ENCODE results near the gene MYO18B. TPM values are rescaled to one million over a fixed set of nuclear protein-coding genes. Genes with fewer than 3 reads are reported as not detected.

The MYO18B gene
- total and polyA plus RNA-seq, 2 of the 8 experiments (the other 6 are each of a cell fraction or from before 2014, with no cell fraction given): 0.62 to 0.78 TPM

DNA sequence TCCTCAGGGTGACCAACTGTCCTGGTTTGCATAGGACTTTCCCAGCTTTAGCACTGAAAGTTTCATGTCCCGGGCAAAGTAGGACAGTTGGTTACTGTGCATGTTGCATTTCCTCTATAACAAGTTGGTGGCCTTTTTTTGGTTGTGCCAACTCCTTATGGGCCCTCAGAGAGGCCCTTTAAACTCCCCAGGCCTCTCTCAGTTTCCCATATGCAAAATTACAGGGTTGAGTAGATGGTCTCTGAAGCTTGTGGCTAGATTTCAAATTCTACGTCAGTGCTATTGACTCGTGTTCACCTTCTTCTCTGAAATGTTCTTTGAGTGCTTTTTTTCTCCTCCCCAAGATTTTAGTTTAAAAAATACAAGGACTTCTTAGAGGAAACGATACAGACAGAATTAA lies 92.5 kb downstream of the MYO18B start:
- H4K8ac ChIP-seq (ENCODE audit: extremely low read depth, insufficient read depth, low read length): no peak overlapping the region
- ChIA-PET CTCF (ENCODE audit: partially characterized antibody) (interaction anchor here (0.5 kb wide), 1 partner anchor 245 kb away, joined by 4 read pairs; no protein-coding TSS in a partner anchor), POLR2A (ENCODE audit: partially characterized antibody) (no interaction called here)
- H2BK20ac ChIP-seq (ENCODE audit: low read length): no peak overlapping the region
- H3K4me2 ChIP-seq (ENCODE audit: insufficient read depth in 1 of 2, low read depth in 2 of 2, low read length in 2 of 2): no peak overlapping the region
- H2BK12ac ChIP-seq (ENCODE audit: low read depth, low read length): no peak overlapping the region
- no peak overlapping the region for H3K27ac ChIP-seq (ENCODE audit: low read depth, low read length)
- no peak overlapping the region for H3K4ac ChIP-seq (replicated peaks; ENCODE audit: insufficient read length, low read depth, low read length)
- 87% methylated on average over 4 of the region's 4 CpGs; no CpG with 5 or more reads in 1 of the 2 experiments for WGBS, 2 experiments (ENCODE audit: extremely low coverage in 1 of 2, insufficient coverage in 1 of 2, insufficient read length in 1 of 2, insufficient replicate concordance in 2 of 2, low coverage in 1 of 2, low lambda C conversion rate in 2 of 2, missing lambda C conversion rate in 1 of 2)
- no peaks in the 10 kb centered on the region for H3K4me1 ChIP-seq (replicated peaks in 1 of 4; ENCODE audit: control insufficient read depth in 3 of 4, insufficient read depth in 4 of 4, low read length in 3 of 4)
- H3K9me3 ChIP-seq (ENCODE audit: insufficient read depth in 2 of 2, low read depth in 1 of 2, low read length in 1 of 2): peaks cover 3 to 5% of the 10 kb centered on the region in 2 experiments; a peak in 1 of 4 replicates
- H3K79me2 ChIP-seq (ENCODE audit: control insufficient read depth in 1 of 2, insufficient read depth in 2 of 2, low read length in 2 of 2): no peaks in the 10 kb centered on the region
- no peak overlapping the region for H2BK120ac ChIP-seq (replicated peaks; ENCODE audit: low read depth, low read length)
- no peak for DNase-seq (ENCODE audit: low read depth in 1 of 2, low spot score in 2 of 2)
- H4K91ac ChIP-seq (replicated peaks; ENCODE audit: insufficient read length, low read length): no peak overlapping the region
- no peak overlapping the region for H3K56ac ChIP-seq (replicated peaks; ENCODE audit: insufficient read length, low read depth, low read length)
- no peaks in the 10 kb centered on the region for H3K36me3 ChIP-seq (ENCODE audit: control insufficient read depth in 2 of 4, insufficient read depth in 4 of 4, low read length in 3 of 4)
- H3K79me1 ChIP-seq (ENCODE audit: low read depth, low read length): no peaks in the 10 kb centered on the region
- H3K4me3 ChIP-seq (ENCODE audit: extremely low read depth in 1 of 4, insufficient read depth in 2 of 4, low read depth in 3 of 4, low read length in 4 of 4): no peak overlapping the region
- H4K20me1 ChIP-seq (replicated peaks in 1 of 2; ENCODE audit: control insufficient read depth in 1 of 2, insufficient read depth in 2 of 2, low read length in 2 of 2): no peaks in the 10 kb centered on the region
- H2AK5ac ChIP-seq (ENCODE audit: low read depth, low read length): no peak overlapping the region
- H2BK15ac ChIP-seq (ENCODE audit: low read length): no peak overlapping the region
- no peak overlapping the region for H3K18ac ChIP-seq (ENCODE audit: extremely low read depth, low read length)
- H3K23ac ChIP-seq (ENCODE audit: insufficient read length): no peak overlapping the region
- H3K23me2 ChIP-seq (ENCODE audit: low read depth, low read length): no peaks in the 10 kb centered on the region
- H2BK5ac ChIP-seq (ENCODE audit: low read depth, low read length): no peak overlapping the region
- H3K14ac ChIP-seq (ENCODE audit: insufficient read length): no peak overlapping the region
- 0 out of 7 replicates have a peak, but pooled peaks cover 0 to 2% (median 0%) of the 10 kb centered on the region in 4 experiments for H3K27me3 ChIP-seq (replicated peaks in 1 of 4; ENCODE audit: control insufficient read depth in 3 of 4, extremely low read depth in 1 of 4, insufficient read depth in 3 of 4, low read length in 3 of 4)
- H3K9ac ChIP-seq (replicated peaks in 1 of 4; ENCODE audit: extremely low read depth in 1 of 4, low read depth in 3 of 4, low read length in 3 of 4): no peak overlapping the region
- H4K5ac ChIP-seq (ENCODE audit: insufficient read length, low read depth, low read length): no peak overlapping the region
- no peak for FAIRE-seq
- H2AFZ ChIP-seq (ENCODE audit: low read length): no peak overlapping the region
- TF ChIP-seq E2F6 (IDR thresholded peaks at IDR 0.05) (no peak), SIN3A (conservative IDR thresholded peaks at IDR 0.05 in 1 of 2, IDR thresholded peaks at IDR 0.05 in 1 of 2; ENCODE audit: low read depth in 1 of 2, low read length in 2 of 2) (no peak), CEBPB (IDR thresholded peaks at IDR 0.05; ENCODE audit: low read depth, low read length) (no peak), CTBP2 (IDR thresholded peaks at IDR 0.05; ENCODE audit: borderline replicate concordance, insufficient read depth, insufficient read length, low read length) (no peak), CBX5 (IDR thresholded peaks at IDR 0.05; ENCODE audit: low read depth, low read length) (no peak), USF2 (IDR thresholded peaks at IDR 0.05; ENCODE audit: low read length) (no peak), TCF12 (IDR thresholded peaks at IDR 0.05; ENCODE audit: low read depth, low read length) (no peak), TEAD4 (IDR thresholded peaks at IDR 0.05; ENCODE audit: low read depth, low read length) (no peak), ZNF274 (IDR thresholded peaks at IDR 0.05; ENCODE audit: borderline replicate concordance, extremely low read depth, low read length) (no peak), POLR2AphosphoS5 (IDR thresholded peaks at IDR 0.05; ENCODE audit: low read depth, low read length) (no peak)
- TF ChIP-seq, protein P1, sequence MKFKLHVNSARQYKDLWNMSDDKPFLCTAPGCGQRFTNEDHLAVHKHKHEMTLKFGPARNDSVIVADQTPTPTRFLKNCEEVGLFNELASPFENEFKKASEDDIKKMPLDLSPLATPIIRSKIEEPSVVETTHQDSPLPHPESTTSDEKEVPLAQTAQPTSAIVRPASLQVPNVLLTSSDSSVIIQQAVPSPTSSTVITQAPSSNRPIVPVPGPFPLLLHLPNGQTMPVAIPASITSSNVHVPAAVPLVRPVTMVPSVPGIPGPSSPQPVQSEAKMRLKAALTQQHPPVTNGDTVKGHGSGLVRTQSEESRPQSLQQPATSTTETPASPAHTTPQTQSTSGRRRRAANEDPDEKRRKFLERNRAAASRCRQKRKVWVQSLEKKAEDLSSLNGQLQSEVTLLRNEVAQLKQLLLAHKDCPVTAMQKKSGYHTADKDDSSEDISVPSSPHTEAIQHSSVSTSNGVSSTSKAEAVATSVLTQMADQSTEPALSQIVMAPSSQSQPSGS (IDR thresholded peaks at IDR 0.05; ENCODE audit: low read length): no peak
